K562 (cell line): ENCODE data around the gene MBOAT7. TPM values are rescaled to one million over a fixed set of nuclear protein-coding genes. Genes with fewer than 3 reads are reported as not detected.

ENCODE experiments used
- AFF4 ChIP-seq: sonication (generic); formaldehyde crosslinking; IDR thresholded peaks from 2 replicates; pipeline ENCODE4 v1.8.0; 2023; ENCODE audit warnings: mild to moderate bottlenecking, missing genetic modification reagents
- ARID2 ChIP-seq: fragments of 450-650 bp; IDR thresholded peaks from 2 replicates; pipeline ENCODE4 v1.6.1; 2017; ENCODE audit warnings: antibody characterized with exemption, mild to moderate bottlenecking
- ATF4 ChIP-seq: fragments of 450-650 bp; formaldehyde crosslinking; IDR thresholded peaks from 2 replicates; pipeline ENCODE4 v1.4.0; 2022; ENCODE audit warnings: mild to moderate bottlenecking, moderate library complexity
- CBX5 ChIP-seq: IDR thresholded peaks from 2 replicates; pipeline ENCODE4 v1.6.1; 2014; ENCODE audit warnings: low read depth, borderline replicate concordance
- CREB3L1 ChIP-seq: fragments of 450-650 bp; IDR thresholded peaks from 2 replicates; pipeline ENCODE4 v1.6.1; 2014; ENCODE audit warnings: low read depth, mild to moderate bottlenecking, moderate library complexity, borderline replicate concordance
- DIDO1 ChIP-seq: fragments of 450-650 bp; IDR thresholded peaks from 2 replicates; pipeline ENCODE4 v1.6.1; 2016; ENCODE audit warnings: low read depth, missing biosample characterization, missing genetic modification characterization
- ELF2 ChIP-seq: fragments of 250-450 bp; sonication (Bioruptor Pico); IDR thresholded peaks from 2 replicates; pipeline ENCODE4 v1.5.0; 2021; ENCODE audit warnings: mild to moderate bottlenecking
- FOXA3 ChIP-seq, 2 experiments: fragments of 450-650 bp in 1 of 2; sonication (generic) in 1 of 2; formaldehyde crosslinking; IDR thresholded peaks in 1 of 2; conservative IDR thresholded peaks in 1 of 2; 2 replicates each; pipeline versions ENCODE4 v1.4.0 to v1.8.0; 2020 to 2022; ENCODE audit warnings: mild to moderate bottlenecking in 2 of 2, missing genetic modification reagents in 1 of 2
- HEY1 ChIP-seq: fragments of 250-450 bp; sonication (Bioruptor Pico); IDR thresholded peaks from 2 replicates; pipeline ENCODE4 v1.5.0; 2020; ENCODE audit warnings: mild to moderate bottlenecking, moderate library complexity, borderline replicate concordance
- MCM3 ChIP-seq: fragments of 450-650 bp; IDR thresholded peaks from 2 replicates; pipeline ENCODE4 v1.6.1; 2016
- MXI1 ChIP-seq: IDR thresholded peaks from 2 replicates; pipeline ENCODE4 v1.6.1; 2011; ENCODE audit warnings: low read depth, mild to moderate bottlenecking, improper control_type of control experiment, low read length
- NEUROD1 ChIP-seq: fragments of 150-350 bp; IDR thresholded peaks from 2 replicates; pipeline ENCODE4 v1.6.1; 2014; ENCODE audit warnings: borderline replicate concordance, low read length, low read depth; ENCODE audit not compliant: partially characterized antibody
- NR2F6 ChIP-seq: fragments of 450-650 bp; formaldehyde crosslinking; IDR thresholded peaks from 2 replicates; pipeline ENCODE4 v1.4.0; 2020; ENCODE audit warnings: mild to moderate bottlenecking
- RCOR1 ChIP-seq, 2 experiments: IDR thresholded peaks; 2 replicates each; pipeline ENCODE4 v1.6.1; 2012; ENCODE audit warnings: low read depth in 2 of 2, low read length in 2 of 2, borderline replicate concordance in 1 of 2, improper control_type of control experiment in 1 of 2
- SP1 ChIP-seq: sonication (generic); formaldehyde crosslinking; IDR thresholded peaks from 2 replicates; pipeline ENCODE4 v1.8.1; 2022; ENCODE audit warnings: mild to moderate bottlenecking, missing genetic modification reagents
- SRSF3 ChIP-seq: fragments of 200-400 bp; formaldehyde crosslinking; IDR thresholded peaks from 2 replicates; pipeline ENCODE4 v1.6.1; 2016; ENCODE audit warnings: mild to moderate bottlenecking, low read length, moderate library complexity; ENCODE audit not compliant: insufficient read depth
- TGIF2 ChIP-seq: sonication (generic); formaldehyde crosslinking; IDR thresholded peaks from 2 replicates; pipeline ENCODE4 v1.8.1; 2022; ENCODE audit warnings: mild to moderate bottlenecking, missing genetic modification reagents, moderate library complexity
- ZFX ChIP-seq: sonication (generic); formaldehyde crosslinking; IDR thresholded peaks from 2 replicates; pipeline ENCODE4 v1.8.0; 2022; ENCODE audit warnings: mild to moderate bottlenecking, missing genetic modification reagents, moderate library complexity
- ZKSCAN3 ChIP-seq: fragments of 250-450 bp; sonication (Bioruptor Pico); IDR thresholded peaks from 2 replicates; pipeline ENCODE4 v1.4.0; 2020
- ZNF134 ChIP-seq: fragments of 250-450 bp; sonication (Bioruptor Pico); conservative IDR thresholded peaks from 2 replicates; pipeline ENCODE4 v1.4.0; 2020
- ZNF3 ChIP-seq: fragments of 250-450 bp; sonication (Bioruptor Pico); IDR thresholded peaks from 2 replicates; pipeline ENCODE4 v1.5.0; 2021; ENCODE audit warnings: mild to moderate bottlenecking, moderate library complexity
- ZSCAN32 ChIP-seq: fragments of 450-650 bp; formaldehyde crosslinking; IDR thresholded peaks from 2 replicates; pipeline ENCODE4 v1.4.0; 2020; ENCODE audit warnings: mild to moderate bottlenecking, moderate library complexity
- polyA plus RNA-seq, 8 experiments: library from polyadenylated mRNA; depleted of rRNA in 4 of 8; stranded (reverse) in 5 of 8; unstranded in 3 of 8; fragments of >200 nt; fragmentation: Nextera tagmentation in 2 of 8; fragmentation: Illumina TruSeq in 1 of 8; extraction: Ambion mirVana in 2 of 8; extraction: Trizol in 1 of 8; gene quantifications; 2 replicates each; pipeline versions ENCODE4 v1.2.1 to v1.2.3, GENCODE V29; 2011 to 2014; ENCODE audit warnings: inconsistent platforms in 1 of 8, missing spikeins in 1 of 8
- total RNA-seq, 7 experiments: library from RNA; depleted of rRNA in 6 of 7; stranded (reverse); fragments of >200 nt in 6 of 7; fragmentation: Illumina TruSeq in 2 of 7; extraction: Trizol in 2 of 7; gene quantifications; 2 replicates each; pipeline versions ENCODE4 v1.2.1 to v1.2.3, GENCODE V29; 2011 to 2021; ENCODE audit warnings: low replicate concordance in 1 of 7

Gene MBOAT7
- total and polyA plus RNA-seq, 9 of the 15 experiments (the other 6 are each of a cell fraction or from before 2014, with no cell fraction given): 1.4 to 153 (median 56.1) TPM

GRCh38 chr19:54191011-54191810 lies 1.8 kb upstream of the MBOAT7 start, which contains the start of gene TSEN34 (continued):
- no peak for TF ChIP-seq HEY1 (CRISPR knock-in tag)
- no peak for TF ChIP-seq CREB3L1
- no peak for TF ChIP-seq ZNF134 (CRISPR knock-in tag)
- TF ChIP-seq SRSF3: no peak
- peak; percentile 62; the same call in 1 of the 2 replicates for TF ChIP-seq AFF4 (CRISPR knock-in tag)
- peak; percentile 94 for TF ChIP-seq ZFX (CRISPR knock-in tag)
- peak; percentile 68; the same call in 1 of the 2 replicates for TF ChIP-seq TGIF2 (CRISPR knock-in tag)
- no peak for TF ChIP-seq ELF2 (CRISPR knock-in tag)
- no peak for TF ChIP-seq ZKSCAN3 (CRISPR knock-in tag)
- no peak for TF ChIP-seq MCM3
- no peak for TF ChIP-seq ARID2
- TF ChIP-seq RCOR1 (IDR thresholded peaks at IDR 0.05; ENCODE audit: borderline replicate concordance in 1 of 2, low read depth in 2 of 2, low read length in 2 of 2): no peak
- no peak for TF ChIP-seq FOXA3 (CRISPR knock-in tag; conservative IDR thresholded peaks at IDR 0.05 in 1 of 2, IDR thresholded peaks at IDR 0.05 in 1 of 2)
- no peak for TF ChIP-seq DIDO1 (tag)
- no peak for TF ChIP-seq CBX5
- TF ChIP-seq MXI1: peak; percentile 62
- no peak for TF ChIP-seq NR2F6 (CRISPR knock-in tag)
- TF ChIP-seq ZNF3 (CRISPR knock-in tag): no peak
- no peak for TF ChIP-seq NEUROD1
- TF ChIP-seq ATF4 (CRISPR knock-in tag): no peak
- TF ChIP-seq ZSCAN32: no peak
- no peak for TF ChIP-seq SP1
